ENCODE measurements around the gene HMGN1.

HMGN1 gene

GRCh38 chr21:39296891-39297290, 52.0 kb downstream of the HMGN1 start:
- DNase-seq: no peak

All from T-helper 9 cell (primary cell).